22Rv1 (cell line): ENCODE results near the gene KAZALD1.

Source experiments
- CTCF ChIP-seq: fragments of 450-650 bp; IDR thresholded peaks from 2 replicates; pipeline ENCODE4 v1.5.1; 2017; ENCODE audit warnings: mild to moderate bottlenecking
- ZFX ChIP-seq: fragments of 450-650 bp; IDR thresholded peaks from 2 replicates; pipeline ENCODE4 v1.6.1; 2017; ENCODE audit warnings: antibody characterized with exemption, borderline replicate concordance

GRCh38 chr10:101060951-101061623 lies 702 bp upstream of the KAZALD1 start:
- TF ChIP-seq CTCF, result no peak
- TF ChIP-seq ZFX, result no peak
